Kidney epithelial cell (primary cell): ENCODE data around the gene SNAP25. TPM values are rescaled to one million over a fixed set of nuclear protein-coding genes. Genes with fewer than 3 reads are reported as not detected.

Experiments
- DNase-seq: peaks from one replicate; pipeline ENCODE4 v3.0.0-alpha.2; 2010; ENCODE audit warnings: low read depth
- H3K27me3 ChIP-seq: 2 replicates; pipeline ENCODE4 v1.6.0; 2011; ENCODE audit warnings: low read length; ENCODE audit not compliant: control insufficient read depth, insufficient read depth
- H3K36me3 ChIP-seq: 2 replicates; pipeline ENCODE4 v1.5.1; 2011; ENCODE audit warnings: low read length; ENCODE audit not compliant: control insufficient read depth, insufficient read depth
- H3K4me3 ChIP-seq: 2 replicates; pipeline ENCODE4 v1.5.1; 2011; ENCODE audit warnings: low read depth, mild to moderate bottlenecking, control low read depth, low read length
- CTCF ChIP-seq: IDR thresholded peaks from 2 replicates; pipeline ENCODE4 v1.5.1; 2011; ENCODE audit warnings: mild to moderate bottlenecking, moderate library complexity, low read length, control low read depth, inconsistent platforms; ENCODE audit not compliant: insufficient read depth, poor library complexity, severe bottlenecking
- total RNA-seq: library from RNA; depleted of rRNA; stranded (reverse); fragments of >200 nt; gene quantifications from 2 replicates; pipeline ENCODE4 v1.2.3, GENCODE V29; 2015

SNAP25 gene
- total RNA-seq, 1 donor from 2014 or later: 1.0 TPM

- H3K27me3 ChIP-seq: no peaks in the 10 kb centered on the region
- H3K36me3 ChIP-seq: no peaks in the 10 kb centered on the region
- DNase-seq: no peak
- TF ChIP-seq CTCF: no peak
- no peak overlapping the region for H3K4me3 ChIP-seq
Observed at GRCh38 chr20:10200330-10200729, 18.3 kb upstream of the SNAP25 start.

GRCh38 chr20:10201321-10201870, 17.2 kb upstream of the SNAP25 start:
- H3K4me3 ChIP-seq: no peak overlapping the region
- H3K36me3 ChIP-seq: no peaks in the 10 kb centered on the region
- TF ChIP-seq CTCF: no peak
- DNase-seq: no peak
- no peaks in the 10 kb centered on the region for H3K27me3 ChIP-seq

GRCh38 chr20:10209091-10209490, 9.5 kb upstream of the SNAP25 start:
- no peaks in the 10 kb centered on the region for H3K36me3 ChIP-seq
- H3K27me3 ChIP-seq: no peaks in the 10 kb centered on the region
- DNase-seq: no peak
- TF ChIP-seq CTCF: no peak
- no peak overlapping the region for H3K4me3 ChIP-seq

GRCh38 chr20:10213526-10213925, 5.1 kb upstream of the SNAP25 start:
- H3K4me3 ChIP-seq: no peak overlapping the region
- no peaks in the 10 kb centered on the region for H3K27me3 ChIP-seq

GRCh38 chr20:10216146-10216791, 2.4 kb upstream of the SNAP25 start:
- TF ChIP-seq CTCF: no peak
- no peaks in the 10 kb centered on the region for H3K27me3 ChIP-seq
- peak; percentile 55 for DNase-seq
- no peak overlapping the region for H3K4me3 ChIP-seq
- H3K36me3 ChIP-seq: no peaks in the 10 kb centered on the region

More at GRCh38 chr20:10213526-10213925, 5.1 kb upstream of the SNAP25 start:
- no peak for DNase-seq
- no peaks in the 10 kb centered on the region for H3K36me3 ChIP-seq
- TF ChIP-seq CTCF: no peak
